DLD1 (cell line): ENCODE data around the gene HIVEP2.

Experiments used
- in situ Hi-C: cut with HindIII; loops from 2 replicates; pipeline ENCODE4 v1.10.0; 2017; ENCODE audit warnings: low sequenced_read_pairs

HIVEP2 gene

DNA sequence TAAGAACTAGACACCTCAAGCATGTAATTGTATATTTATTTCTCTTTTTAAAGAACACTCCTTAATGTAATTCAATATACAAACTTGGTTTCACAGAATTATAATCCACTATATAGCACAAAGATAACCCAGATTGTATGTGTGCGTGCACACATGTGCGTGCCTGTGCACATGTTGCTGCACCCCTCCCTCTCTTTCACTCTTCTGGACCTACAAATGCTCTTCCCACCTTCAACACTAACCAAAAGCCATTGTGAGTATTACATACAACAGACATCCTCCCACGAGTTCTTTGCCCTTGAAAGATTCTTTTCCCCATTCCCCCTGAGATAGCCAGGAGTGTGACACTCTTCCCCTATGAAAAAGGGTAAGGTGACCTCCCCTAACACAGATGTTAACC is 193.5 kb downstream of the HIVEP2 start:
- in situ Hi-C loops, result no loop called here

GRCh38 chr6:142750998-142751397 is 194.0 kb downstream of the HIVEP2 start:
- in situ Hi-C loops, result no loop called here

DNA sequence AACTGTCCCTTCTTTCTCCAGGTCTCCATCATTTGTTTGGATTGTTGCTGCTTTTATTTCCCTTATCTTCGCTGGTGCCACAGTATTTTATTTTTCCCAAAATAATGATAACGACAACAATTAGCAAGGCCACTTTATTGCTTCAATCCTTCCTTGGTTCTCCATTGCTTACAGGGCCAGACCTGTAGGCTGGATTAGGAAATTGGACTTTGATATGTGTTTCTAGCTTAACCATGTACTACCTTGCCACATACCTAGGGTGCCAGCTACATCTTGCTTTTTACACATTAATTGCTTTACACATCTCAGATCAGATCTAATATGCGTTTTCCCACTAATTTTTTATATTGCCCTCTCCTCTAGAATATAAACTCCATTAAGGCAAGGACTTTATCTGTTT is 195.4 kb downstream of the HIVEP2 start:
- in situ Hi-C loops, result no loop called here

- in situ Hi-C loops, result no loop called here
These were observed 198.5 kb downstream of the HIVEP2 start for GRCh38 chr6:142746524-142746923.

- in situ Hi-C loops, result no loop called here
These were observed 200.1 kb downstream of the HIVEP2 start for GRCh38 chr6:142744836-142745235.

- in situ Hi-C loops, result no loop called here
These were observed 204.5 kb downstream of the HIVEP2 start for GRCh38 chr6:142740449-142740848.

DNA sequence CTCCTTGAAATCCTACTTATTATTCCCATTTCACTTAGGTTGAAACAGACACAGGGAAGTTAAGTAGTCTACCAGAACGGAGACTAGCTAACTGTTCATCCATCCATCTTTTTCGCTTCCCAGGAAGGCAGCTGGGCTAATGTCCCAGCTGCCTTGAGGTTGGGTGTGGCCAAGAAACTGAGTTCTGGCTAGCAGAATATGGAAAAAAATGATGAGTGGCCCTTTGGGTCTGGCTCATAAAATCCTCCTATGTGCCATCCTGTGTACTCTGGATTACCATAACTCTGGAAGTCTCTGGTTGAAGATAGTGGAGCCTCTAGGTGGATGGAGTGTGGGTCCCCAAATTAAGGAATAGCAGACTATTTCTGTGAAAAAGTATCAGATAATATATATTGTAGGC is 206.2 kb downstream of the HIVEP2 start:
- in situ Hi-C loops, result no loop called here

GRCh38 chr6:142738035-142738396 is 207.0 kb downstream of the HIVEP2 start:
- in situ Hi-C loops, result no loop called here

DNA sequence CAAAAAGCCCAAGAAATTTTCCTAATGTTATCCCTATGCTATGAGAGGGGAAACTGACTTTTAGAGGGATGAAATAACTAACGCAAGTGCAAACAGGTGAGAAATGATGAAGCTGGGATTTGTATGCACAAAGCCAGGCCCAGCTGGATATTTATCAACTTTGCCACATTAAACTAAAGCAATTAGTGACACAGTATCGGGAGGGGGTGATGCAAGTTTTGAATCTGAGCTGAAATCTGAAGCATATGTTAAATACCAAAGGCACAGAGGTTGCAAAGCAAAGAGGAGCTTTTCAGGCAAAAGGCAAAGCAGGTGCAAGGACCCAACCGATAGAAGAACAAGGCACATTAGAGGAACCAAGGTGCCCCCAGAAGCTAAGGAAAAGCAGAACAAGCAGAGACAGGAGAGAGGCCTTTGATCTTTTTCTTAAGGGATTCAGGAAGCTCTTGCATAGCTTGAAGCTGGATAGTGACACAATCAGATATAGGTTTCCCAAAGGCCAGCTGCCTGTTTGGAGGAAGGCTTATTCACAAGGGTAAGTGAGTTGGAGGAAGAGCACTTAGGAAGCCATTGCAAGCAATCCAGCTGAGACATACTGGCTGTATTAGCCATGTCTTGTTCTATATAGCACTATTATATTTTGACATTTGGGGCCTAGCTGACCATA is 207.5 kb downstream of the HIVEP2 start:
- in situ Hi-C loops, result no loop called here

DNA sequence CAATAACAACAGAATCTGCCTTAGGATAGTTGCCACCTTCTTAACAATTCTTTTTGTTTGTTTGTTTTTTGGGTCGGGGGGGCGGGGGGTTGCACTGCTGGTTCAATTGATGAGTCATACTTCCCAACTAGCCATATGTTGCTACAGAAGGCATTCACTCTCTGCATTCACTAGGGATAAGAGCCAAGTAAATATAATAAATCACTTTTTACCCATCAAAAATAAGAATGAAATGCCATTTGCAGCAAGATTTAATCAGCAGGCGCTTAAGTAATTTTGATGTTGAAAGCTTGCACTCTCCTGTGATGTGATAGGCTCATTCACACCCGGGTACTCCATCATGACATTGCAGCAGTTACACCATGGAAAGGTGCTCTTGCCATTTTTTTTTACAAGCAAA is 209.8 kb downstream of the HIVEP2 start:
- in situ Hi-C loops, result no loop called here

- in situ Hi-C loops, result no loop called here
These were observed 212.2 kb downstream of the HIVEP2 start for GRCh38 chr6:142732790-142733189.

GRCh38 chr6:142731611-142732010 is 213.4 kb downstream of the HIVEP2 start:
- in situ Hi-C loops, result no loop called here

DNA sequence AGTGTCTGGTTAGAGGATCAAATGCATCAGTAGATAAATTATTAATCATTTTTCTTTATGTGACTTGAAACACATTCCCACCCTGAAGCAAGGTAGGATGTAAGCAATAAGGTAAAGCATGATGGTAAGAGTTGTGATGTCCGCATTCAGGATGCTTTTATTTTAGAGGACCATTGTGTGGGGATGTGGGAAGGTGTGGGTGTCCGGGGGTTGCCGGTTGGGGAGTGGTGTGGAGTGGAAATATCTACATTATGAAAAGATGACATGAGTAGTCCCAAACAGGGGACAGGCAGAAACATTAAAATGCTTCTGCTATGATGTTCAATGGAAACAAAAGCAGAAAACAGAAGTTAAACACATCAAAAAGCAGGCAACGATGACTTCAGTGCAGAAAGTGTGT is 215.4 kb downstream of the HIVEP2 start:
- in situ Hi-C loops, result no loop called here

- in situ Hi-C loops, result no loop called here
These were observed 216.0 kb downstream of the HIVEP2 start for GRCh38 chr6:142728910-142729481.

- in situ Hi-C loops, result no loop called here
These were observed 216.6 kb downstream of the HIVEP2 start for GRCh38 chr6:142728364-142728763.

GRCh38 chr6:142726616-142727015 is 218.4 kb downstream of the HIVEP2 start:
- in situ Hi-C loops, result no loop called here

GRCh38 chr6:142725024-142725770 is 219.8 kb downstream of the HIVEP2 start:
- in situ Hi-C loops, result no loop called here

- in situ Hi-C loops, result no loop called here
These were observed 222.1 kb downstream of the HIVEP2 start for GRCh38 chr6:142722841-142723240.

DNA sequence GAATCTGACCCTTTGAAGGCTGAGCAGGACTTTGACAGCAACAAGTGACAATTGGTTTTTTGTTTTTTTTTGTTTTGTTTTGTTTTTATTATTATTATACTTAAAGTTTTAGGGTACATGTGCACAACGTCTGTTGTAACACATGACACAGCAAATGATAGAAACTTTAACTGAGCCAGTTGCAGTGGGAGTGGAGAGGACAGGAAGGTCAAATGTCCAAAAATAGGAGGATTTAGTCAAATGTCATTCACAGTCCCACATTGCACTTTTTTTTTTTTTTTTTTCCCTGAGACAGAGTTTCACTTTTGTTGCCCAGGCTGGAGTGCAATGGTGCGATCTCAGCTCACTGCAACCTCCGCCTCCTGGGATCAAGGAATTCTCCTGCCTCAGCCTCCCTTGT is 223.0 kb downstream of the HIVEP2 start:
- in situ Hi-C loops, result no loop called here

- in situ Hi-C loops, result no loop called here
These were observed 223.6 kb downstream of the HIVEP2 start for GRCh38 chr6:142721215-142721920.

DNA sequence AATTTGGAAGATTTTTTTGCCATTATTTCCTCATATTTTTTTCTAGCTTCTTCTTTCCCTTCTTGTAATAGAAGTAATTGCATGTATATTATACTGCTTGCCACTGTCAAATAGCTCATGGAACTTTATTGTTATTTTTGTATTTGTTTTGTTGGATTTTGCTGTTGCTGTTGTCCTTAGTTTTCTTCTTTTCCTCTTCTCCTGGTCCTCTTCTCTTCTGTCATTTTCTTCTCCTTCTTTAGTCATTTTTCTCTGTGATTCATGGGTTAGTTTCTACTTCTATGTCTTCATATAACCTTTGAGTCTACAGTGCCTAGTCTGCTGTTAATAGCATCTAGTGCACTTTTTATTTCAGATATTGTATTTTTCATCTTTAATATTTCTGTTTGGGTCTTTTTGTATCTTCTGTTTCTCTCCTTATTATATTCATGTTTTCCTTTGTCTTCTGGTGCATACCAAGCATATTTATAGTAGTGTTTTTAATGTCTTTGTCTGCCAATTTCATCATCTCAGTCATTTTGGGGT is 226.2 kb downstream of the HIVEP2 start:
- in situ Hi-C loops, result no loop called here
